ENCODE data around the gene C1QTNF9.
"Not testable (repeated sequence)": the region's sequence is repeated elsewhere in the genome, so short reads cannot be mapped to it uniquely, and the experiment has no call there.

Gene C1QTNF9

DNA sequence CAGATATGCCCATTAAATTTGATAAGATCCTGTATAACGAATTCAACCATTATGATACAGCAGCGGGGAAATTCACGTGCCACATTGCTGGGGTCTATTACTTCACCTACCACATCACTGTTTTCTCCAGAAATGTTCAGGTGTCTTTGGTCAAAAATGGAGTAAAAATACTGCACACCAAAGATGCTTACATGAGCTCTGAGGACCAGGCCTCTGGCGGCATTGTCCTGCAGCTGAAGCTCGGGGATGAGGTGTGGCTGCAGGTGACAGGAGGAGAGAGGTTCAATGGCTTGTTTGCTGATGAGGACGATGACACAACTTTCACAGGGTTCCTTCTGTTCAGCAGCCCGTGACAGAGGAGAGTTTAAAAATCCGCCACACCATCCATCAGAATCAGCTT lies 12.0 kb downstream of the C1QTNF9 start:
- not testable (repeated sequence) for DNase-seq (ENCODE audit: low spot score)

DNA sequence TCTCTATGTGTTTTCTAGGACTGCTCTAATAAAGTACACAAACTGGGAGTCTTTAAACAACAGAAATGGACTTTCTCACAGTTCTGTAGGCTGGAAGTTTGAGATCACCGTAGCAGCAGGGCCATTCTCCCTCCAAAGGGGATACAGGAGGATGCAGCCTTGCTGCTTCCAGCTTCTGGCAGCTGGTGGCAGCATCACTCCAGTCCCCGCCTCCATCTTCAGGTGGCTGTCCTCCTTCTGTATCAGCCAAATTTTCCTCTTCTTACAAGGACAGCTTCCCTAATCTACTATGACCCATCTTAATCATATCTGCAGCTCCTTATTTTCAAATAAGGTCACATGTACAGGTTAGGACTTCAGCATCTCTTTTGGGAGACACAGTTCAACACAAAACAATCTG lies 13.1 kb downstream of the C1QTNF9 start:
- not testable (repeated sequence) for DNase-seq (ENCODE audit: low spot score)

DNA sequence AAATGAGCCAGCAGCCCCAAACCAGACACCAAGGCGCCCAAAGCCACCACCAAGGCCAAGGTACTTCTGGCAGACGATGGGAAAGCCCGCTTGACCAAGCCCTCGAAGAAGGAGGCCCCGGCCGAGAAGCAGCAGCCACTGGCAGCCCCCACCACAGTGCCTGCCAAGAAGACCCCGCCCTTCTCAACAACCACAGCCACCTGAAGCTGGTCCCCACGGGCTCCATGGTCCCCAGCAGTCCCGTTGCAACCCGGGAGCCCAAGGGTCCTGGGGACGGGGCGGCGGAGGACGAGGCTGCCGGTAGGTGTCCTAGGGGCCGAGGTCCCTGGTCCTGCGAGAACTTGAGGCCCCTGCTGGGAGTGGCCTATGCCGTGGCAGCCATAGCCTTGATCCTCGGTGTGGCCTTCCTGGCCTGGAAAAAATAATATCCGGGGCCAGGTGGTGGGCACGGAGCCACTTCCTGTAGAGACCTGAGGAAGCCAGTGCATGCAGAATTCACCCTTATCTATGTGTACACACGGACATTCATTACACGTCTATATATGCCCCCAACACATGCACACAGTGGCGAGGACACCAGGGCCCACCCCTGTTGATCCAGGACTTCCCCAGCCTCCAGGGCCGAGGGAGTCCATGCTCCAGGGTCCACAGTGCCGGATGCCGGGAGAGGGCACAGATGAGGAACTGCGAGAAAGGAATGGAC lies 13.8 kb downstream of the C1QTNF9 start:
- DNase-seq (ENCODE audit: low spot score) = no peak

DNA sequence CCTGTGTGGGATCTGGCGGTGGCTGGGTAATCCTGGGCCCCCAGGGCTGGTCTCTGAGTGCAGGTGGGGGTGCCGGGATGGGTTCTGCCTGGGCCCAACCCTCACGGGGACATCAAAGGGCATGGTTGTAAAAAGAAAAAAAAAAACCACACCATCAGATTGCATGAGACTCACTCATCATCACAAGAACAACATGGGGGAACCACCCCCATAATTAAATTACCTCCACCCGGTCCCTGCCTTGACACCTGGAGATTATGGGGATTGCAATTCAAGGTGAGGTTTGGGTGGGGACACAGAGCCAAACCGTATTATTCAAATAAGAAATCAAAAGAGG lies 14.3 kb downstream of the C1QTNF9 start:
- DNase-seq (ENCODE audit: low spot score) = no peak

DNA sequence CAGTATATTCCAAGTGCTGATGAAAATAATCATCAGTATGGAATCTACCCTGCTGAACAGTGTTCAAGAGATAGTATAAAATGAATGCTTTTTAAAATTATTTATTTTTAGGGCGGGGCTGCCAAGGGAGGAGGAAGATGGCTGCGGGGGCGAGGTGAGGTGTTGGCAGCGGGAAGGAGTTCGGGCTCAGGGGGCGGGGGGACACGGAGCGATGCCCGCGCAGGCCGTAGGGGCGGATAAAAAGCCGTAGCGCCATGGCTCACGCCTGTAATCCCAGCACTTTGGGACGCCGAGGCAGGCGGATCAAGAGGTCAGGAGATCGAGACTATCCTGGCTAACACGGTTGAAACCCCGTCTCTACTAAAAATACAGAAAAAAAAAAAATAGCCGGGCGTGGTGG lies 18.2 kb downstream of the C1QTNF9 start:
- not testable (repeated sequence) for DNase-seq (ENCODE audit: low spot score)

DNA sequence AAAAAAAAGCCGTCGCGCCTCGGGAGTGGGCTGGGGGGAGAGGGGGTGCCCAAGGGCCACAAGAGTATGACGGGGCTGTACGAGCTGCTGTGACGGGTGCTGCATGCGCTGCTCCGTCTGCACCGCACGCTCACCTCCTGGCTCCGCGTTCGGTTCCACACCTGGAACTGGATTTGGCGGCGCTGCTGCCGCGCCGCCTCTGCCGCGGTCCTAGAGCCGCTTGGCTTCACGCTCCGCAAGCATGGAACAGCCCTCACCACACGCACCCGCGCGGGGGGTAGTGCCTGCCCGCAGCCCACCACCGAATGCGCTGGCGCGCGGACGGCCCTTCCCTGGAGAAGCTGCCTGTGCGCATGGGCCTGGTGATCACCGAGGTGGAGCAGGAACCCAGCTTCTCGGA lies 18.8 kb downstream of the C1QTNF9 start:
- DNase-seq (ENCODE audit: low spot score) = no peak

DNA sequence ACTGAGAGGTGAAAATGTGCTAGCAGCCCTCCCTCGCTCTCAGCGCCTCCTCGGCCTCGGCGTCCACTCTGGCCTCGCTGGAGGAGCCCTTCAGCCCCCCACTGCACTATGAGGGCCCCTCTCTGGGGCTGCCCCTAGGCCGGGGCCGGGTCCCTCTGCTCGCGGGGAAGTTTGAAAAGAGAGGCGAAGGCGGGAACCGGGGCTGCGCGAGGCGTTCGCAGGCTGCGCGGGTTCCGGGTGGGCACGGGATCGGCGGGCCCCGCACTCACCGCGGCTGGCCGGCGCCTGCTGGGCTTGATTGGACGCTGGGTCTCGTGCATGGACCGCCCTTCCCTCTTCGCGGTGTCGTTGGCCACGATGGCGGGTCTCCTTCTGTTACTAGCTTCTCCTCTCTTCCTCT lies 29.3 kb downstream of the C1QTNF9 start:
- DNase-seq (ENCODE audit: low spot score) = no peak

DNA sequence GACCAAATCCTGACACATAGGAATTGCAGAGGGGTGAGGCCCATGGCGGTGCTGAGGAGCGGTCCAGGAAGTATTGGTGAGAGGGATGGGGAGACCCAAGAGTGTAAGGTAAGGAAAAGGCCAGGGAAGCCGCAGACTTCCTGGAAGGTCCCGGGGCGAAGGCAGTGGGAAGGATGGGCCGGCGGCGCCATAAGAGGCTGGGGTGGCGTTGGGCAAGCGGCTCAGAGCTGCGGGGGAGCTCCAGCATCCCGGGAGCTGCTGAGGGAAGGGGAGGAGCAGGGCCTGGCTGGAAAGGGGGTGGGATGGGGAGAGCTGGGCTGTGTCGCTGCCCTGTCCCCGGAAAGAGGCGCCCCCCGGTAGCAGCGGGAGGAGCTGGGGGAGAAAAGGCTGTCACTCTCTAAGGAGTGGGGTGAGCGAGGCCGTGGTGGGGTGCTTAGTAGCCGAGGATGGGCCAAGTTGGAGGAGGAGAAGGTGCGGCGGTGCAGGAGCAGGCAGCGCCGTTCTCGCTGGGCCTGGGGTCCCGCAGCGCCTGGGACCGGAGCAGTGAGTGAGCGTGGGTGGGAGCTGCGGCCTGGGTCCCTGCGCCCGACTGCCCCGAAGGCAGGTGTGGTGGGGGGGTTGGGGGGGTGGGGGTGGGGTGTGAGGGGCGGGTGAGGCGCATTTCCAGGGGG lies 30.7 kb downstream of the C1QTNF9 start:
- DNase-seq (ENCODE audit: low spot score) = no peak

DNA sequence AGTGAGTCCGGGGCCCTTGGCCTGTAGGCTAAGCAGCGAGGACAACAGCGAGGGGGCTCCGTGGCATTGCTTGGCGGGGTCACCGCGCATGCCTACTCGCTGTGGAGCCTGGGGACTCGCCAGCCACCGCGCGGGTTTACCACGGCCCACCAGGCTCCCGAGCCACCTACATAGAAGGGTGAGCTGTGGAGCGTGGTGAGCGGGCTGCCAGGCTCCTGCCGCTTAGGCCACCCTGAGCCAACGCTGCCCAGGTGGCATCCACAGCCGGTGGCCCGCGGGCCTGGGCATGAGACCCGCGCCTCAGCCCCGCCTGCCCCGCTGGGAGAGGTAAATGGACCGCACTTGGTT lies 31.2 kb downstream of the C1QTNF9 start:
- DNase-seq (ENCODE audit: low spot score) = no peak

DNA sequence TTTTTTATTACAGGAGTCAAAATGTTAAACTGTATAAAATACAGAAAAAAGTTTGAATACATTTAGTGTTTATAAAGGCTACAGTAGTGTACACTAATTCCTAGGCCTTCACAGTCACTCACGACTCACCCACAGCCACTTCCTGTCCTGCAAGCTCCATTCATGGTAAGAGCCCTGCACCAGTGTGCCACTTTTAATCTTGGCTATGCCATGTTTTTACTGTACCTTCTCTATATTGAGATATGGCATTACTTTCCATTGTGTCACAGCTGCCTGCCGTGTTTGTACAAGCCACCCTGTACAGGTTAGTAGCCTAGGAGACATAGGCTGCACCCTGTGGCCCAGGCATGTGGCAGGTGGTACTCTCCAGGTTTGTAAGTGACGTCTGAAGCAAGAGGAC lies 32.1 kb downstream of the C1QTNF9 start:
- DNase-seq (ENCODE audit: low spot score) = no peak

DNA sequence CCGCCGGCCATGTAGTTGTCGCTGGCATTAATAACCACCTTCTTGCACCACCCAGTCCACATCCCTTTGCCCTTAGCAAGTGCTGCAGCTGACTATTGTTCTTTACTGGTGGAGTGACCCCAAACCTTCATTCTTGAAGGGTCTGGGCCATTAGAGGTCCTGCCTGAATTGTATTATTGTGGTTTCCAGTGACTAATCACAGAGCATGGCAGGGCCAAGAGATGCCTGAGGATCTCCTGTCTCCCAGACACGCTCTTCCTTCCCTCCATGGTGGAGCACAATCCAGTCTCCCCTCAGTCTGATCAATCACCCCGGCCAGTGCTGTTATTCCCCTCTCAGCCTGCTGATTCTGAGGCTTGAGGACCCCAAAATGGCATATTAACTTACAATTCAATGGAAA lies 39.0 kb downstream of the C1QTNF9 start:
- DNase-seq (ENCODE audit: low spot score) = no peak

DNA sequence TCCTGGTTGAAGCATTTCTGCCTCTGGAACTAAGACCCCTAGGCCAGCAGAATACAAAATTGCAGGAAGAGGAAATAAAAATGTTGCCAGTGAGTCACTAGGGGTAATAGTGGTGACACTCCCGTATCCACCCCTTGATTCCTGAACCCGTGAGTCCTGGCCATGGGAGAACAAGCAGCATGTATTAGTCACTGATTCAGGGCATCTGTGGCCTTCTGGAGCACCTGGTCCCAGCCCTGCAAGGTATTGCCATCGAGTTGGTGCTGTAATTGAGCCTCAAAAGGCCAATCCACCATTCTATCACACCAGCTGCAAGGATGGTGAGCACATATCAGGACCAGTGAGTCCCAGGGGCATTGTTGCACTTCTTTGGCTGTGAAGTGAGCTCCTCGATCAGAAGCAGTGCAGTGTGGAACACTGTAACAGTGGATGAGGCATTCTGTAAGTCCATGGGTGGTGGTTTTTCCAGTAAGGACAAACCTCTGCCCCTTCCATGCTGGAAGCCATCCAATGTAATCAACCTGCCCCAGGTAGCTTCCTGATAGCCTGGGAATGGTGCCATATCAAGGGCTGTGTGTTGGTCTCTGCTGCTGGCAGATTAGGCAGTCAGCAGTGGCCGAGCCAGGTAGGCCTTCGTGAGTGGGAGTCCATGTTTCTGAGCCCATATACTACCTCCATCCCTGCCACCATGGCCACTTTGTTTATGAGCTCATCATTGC lies 39.6 kb downstream of the C1QTNF9 start:
- DNase-seq (ENCODE audit: low spot score) = no peak

DNA sequence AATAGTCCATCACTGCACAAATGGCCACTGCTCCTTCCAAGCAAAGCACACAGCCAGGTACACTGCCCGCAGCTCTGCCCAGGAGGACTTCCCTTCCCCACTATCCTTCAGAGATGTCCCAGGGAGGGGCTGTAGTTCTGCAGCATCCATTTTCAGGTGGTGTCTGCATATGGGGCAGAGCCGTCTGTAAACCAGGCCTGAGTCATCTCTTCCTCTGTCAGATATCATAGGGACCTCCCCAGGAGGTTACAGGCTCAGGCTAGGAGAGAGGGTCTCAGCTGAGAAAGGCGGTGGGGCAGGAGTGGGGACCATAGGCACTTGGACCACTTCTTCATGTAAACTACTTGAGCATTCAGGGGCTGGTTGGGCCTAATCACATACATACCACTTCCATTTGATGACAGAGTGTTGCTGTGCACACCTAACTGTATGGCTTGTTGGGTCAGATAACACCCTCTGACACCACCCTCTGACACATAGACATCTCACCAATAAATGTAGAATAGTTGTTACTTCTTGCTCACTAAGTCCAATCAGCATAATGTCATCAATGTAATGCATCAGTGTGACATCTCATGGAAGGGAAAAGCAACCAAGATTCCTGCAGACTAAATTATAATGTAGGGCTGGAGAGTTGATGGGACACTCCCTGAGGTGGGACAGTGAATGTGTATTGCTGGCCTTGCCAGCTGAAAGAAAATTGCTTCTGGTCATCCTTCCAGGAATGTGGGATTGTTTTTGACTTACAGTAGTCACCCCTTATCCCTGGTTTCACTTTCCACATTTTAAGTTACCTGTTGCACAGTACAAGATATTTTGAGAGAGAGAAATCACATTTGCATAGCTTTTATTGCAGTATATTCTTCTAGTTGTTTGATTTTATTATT lies 40.6 kb downstream of the C1QTNF9 start:
- not testable (repeated sequence) for DNase-seq (ENCODE audit: low spot score)

DNA sequence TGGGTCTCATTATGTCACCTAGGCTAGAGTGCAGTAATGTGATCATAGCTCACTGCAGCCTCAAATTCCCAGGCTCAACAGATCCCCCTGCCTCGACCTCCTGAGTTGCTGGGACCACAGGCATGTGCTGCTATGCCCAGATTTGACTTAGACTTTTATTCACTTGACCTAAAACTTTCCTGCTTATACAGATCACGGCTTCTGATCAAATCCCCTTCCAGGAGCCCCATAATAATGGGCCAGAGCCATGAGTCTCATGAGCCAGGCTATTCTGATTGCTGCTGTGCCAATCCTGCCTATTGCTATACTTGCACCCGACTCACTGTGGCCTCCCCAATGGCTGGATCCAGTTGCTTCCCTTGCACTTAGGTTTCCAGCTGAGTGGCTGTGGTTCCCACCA lies 42.0 kb downstream of the C1QTNF9 start:
- DNase-seq (ENCODE audit: low spot score) = no peak

DNA sequence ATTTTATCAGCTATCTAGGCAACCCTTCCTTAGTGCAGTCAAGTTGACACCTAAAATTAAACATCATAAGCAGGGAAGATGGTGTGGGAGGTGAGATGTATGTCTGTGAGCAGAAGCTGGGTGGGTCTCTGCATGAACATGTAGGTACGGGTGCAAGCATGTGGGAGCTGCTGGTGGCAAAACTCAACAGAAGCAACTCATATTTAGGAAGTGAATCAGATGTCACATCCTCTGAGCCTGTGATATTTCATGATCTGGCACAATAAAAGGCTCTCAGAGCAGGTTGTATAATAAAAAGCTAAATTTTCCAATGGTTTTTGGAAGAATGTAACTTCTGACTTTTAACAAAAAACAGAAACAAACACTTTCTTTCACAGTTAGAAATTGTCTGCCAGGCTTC lies 44.4 kb downstream of the C1QTNF9 start:
- no peak for DNase-seq (ENCODE audit: low spot score)

DNA sequence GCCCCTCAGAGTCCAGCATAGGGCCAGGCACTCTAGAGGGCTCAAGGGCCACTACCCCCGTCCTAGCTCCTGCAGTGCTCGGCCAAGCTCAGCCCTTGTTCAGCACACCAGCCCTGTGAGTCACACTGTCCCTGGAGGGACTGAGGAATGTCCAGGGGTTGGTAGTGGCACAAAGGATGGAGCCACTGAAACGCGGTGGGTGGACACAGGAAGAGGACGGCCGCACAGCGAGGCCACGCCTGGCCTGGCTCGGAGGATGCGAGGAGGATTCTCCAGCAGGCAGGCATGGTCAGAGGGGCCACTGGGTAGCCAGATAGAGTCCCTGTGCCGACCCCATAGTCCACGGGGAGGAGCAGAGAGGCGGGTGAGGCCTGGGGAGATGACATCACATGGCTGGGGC lies 45.7 kb downstream of the C1QTNF9 start:
- no peak for DNase-seq (ENCODE audit: low spot score)

DNA sequence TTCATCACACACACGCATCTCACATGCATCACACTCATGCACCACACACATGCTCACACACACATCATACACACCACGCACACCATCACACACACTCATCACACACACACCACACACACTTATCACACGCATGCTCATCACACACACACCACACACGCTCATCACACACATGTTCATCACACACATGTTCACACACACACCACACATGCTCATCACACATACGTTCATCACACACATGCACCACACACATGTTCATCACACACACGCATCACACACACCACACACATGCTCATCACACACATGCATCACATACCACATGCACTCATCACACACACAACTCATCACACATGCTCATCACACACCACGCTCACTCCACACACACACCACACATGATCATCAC lies 46.9 kb downstream of the C1QTNF9 start:
- DNase-seq (ENCODE audit: low spot score) = no peak

DNA sequence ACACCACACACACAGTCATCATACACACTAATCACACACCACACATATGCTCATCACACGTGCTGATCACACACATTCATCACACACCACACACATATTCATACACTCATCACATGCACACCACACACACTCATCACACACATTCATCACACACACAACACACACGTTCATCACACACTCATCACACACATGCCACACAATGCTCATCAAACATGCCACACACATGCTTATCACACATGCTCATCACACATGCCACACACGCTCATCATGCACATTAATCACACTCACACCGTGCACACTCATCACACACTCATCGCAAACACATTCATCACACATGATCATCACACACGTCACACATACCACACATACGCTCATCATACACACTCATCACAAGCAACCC lies 47.5 kb downstream of the C1QTNF9 start:
- no peak for DNase-seq (ENCODE audit: low spot score)

DNA sequence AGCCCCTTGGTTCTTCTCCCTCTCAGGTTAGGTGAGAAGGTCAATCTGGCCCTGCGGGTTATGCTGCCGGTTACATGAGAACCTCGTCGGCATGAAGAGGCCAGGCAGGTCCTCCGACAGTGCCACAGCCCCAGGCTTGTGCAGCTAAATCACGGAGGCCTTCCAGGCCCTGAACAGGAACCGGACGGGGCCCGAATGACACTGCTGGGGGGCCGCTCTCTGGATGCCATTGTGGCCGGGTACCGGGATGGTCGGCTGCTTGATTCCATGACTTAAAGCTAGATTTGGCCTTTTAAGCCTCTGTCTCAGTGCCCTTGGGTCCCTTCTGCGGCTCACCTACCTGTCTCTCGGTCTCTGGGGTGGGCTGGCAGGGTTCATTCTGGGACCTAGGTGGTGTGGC lies 48.4 kb downstream of the C1QTNF9 start:
- no peak for DNase-seq (ENCODE audit: low spot score)

DNA sequence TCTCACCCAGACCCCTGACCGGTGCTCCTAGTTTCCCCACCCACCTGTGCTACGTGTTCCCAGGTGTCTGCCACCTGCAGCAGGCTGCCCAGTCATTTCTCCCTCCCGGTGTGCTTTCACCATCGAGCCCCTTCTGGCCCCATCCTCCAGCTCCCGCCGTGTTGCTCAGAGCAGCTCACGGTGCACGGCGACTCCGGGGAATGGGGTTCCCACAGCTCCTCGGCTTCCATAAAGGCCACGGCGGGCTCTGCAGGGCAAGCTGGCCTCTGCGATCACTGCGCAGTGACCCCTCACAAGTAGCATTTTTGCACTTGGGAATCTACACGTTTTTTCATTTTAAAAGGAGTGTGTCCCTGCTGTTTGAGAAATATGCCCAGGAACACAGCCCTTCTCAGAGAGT lies 49.5 kb downstream of the C1QTNF9 start:
- DNase-seq (ENCODE audit: low spot score) = not testable (repeated sequence)

DNA sequence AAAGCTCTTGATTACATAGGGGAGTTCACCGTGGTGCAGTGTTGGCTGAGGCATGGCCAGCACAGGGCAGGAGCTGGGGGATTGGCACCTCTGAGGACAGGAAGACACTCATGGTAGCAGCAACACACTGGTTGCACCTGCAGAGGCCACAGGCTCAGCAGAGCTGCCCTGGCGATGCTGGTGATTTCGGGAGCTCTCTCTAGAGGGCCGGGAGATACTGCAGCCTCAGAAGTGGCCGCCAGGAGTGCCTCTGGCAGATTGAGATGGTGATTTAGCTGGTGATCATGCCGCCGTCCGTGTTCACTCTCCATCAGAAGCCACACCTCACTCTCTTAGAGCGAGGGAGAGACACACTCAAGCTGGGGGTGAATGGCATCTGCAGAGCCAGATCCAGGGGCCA lies 49.9 kb downstream of the C1QTNF9 start:
- not testable (repeated sequence) for DNase-seq (ENCODE audit: low spot score)

DNA sequence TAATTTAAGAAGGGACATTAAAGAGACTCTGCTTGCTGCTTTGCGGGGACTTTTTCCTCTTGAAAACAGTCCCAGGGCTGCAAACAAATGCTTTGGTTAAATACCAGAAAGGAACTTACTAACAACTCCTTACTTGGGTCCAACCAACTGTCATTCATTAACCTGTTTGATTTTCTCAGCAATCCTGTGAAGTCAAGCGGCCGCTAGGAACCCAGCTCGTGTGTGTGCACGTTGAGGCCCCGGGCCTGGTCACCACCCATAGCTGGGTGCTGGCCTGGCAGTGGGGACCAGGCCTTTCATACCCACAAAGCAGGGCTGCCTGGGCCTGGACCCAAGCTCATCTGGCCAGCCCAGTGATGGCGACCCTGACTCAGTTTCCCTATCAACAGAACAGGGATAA lies 50.7 kb downstream of the C1QTNF9 start:
- DNase-seq (ENCODE audit: low spot score) = no peak

DNA sequence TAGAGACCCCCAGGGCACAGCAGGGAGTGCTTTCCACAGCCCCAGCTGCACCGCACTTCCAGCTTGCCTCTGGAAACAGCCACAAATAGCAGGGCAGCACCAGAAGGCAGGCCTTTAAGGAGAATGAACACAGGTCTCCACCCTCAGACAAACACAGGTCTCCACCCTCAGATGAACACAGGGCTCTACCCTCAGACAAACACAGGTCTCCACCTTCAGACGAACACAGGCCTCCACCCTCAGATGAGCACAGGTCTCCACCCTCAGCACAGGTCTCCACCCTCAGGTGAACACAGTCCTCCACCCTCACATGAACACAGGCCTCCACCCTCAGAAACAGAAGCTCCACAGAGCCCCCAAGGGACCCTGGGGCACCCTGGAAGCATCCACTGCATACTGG lies 51.7 kb downstream of the C1QTNF9 start:
- DNase-seq (ENCODE audit: low spot score) = no peak

Data from globus pallidus (tissue), 1 donor.